Measurements from ENCODE around the gene TCF7L1.
A peak's percentile ranks its signal among the peaks of the same experiment; 100 is the strongest.

Gene TCF7L1

GRCh38 chr2:85164145-85164569 is 31.0 kb downstream of the TCF7L1 start:
- DNase-seq (ENCODE audit: low read depth): no peak

- no peak for DNase-seq (ENCODE audit: low read depth)
Observed at GRCh38 chr2:85165088-85165690, 32.0 kb downstream of the TCF7L1 start.

- DNase-seq (ENCODE audit: low read depth): no peak
Observed at GRCh38 chr2:85166021-85166420, 32.8 kb downstream of the TCF7L1 start.

GRCh38 chr2:85167479-85167878 is 34.3 kb downstream of the TCF7L1 start:
- DNase-seq (ENCODE audit: low read depth): no peak

GRCh38 chr2:85168942-85169341 is 35.8 kb downstream of the TCF7L1 start:
- DNase-seq (ENCODE audit: low read depth): no peak

GRCh38 chr2:85169581-85169980 is 36.4 kb downstream of the TCF7L1 start:
- DNase-seq (ENCODE audit: low read depth): no peak

- no peak for DNase-seq (ENCODE audit: low read depth)
Observed at GRCh38 chr2:85170938-85171475, 37.8 kb downstream of the TCF7L1 start.

- DNase-seq (ENCODE audit: low read depth): no peak
Observed at GRCh38 chr2:85171916-85172315, 38.7 kb downstream of the TCF7L1 start.

GRCh38 chr2:85173909-85174308 is 40.7 kb downstream of the TCF7L1 start:
- no peak for DNase-seq (ENCODE audit: low read depth)

- no peak for DNase-seq (ENCODE audit: low read depth)
Observed at GRCh38 chr2:85174943-85175342, 41.8 kb downstream of the TCF7L1 start.

- DNase-seq (ENCODE audit: low read depth): no peak
Observed at GRCh38 chr2:85175369-85176299, 42.4 kb downstream of the TCF7L1 start.

- DNase-seq (ENCODE audit: low read depth): no peak
Observed at GRCh38 chr2:85177031-85177824, 44.0 kb downstream of the TCF7L1 start.

GRCh38 chr2:85178154-85178553 is 45.0 kb downstream of the TCF7L1 start:
- DNase-seq (ENCODE audit: low read depth): no peak

- no peak for DNase-seq (ENCODE audit: low read depth)
Observed at GRCh38 chr2:85178980-85179411, 45.8 kb downstream of the TCF7L1 start.

- DNase-seq (ENCODE audit: low read depth): no peak
Observed at GRCh38 chr2:85179541-85179940, 46.3 kb downstream of the TCF7L1 start.

GRCh38 chr2:85180322-85181133 is 47.3 kb downstream of the TCF7L1 start:
- no peak for DNase-seq (ENCODE audit: low read depth)

GRCh38 chr2:85181134-85181631 is 48.0 kb downstream of the TCF7L1 start:
- DNase-seq (ENCODE audit: low read depth): no peak

- no peak for DNase-seq (ENCODE audit: low read depth)
Observed at GRCh38 chr2:85181844-85182456, 48.8 kb downstream of the TCF7L1 start.

- DNase-seq (ENCODE audit: low read depth): no peak
Observed at GRCh38 chr2:85183076-85183475, 49.9 kb downstream of the TCF7L1 start.

- DNase-seq (ENCODE audit: low read depth): peak; percentile 8
Observed at GRCh38 chr2:85183479-85183878, 50.3 kb downstream of the TCF7L1 start.

GRCh38 chr2:85184231-85184630 is 51.0 kb downstream of the TCF7L1 start:
- no peak for DNase-seq (ENCODE audit: low read depth)
